ENCODE data around the gene FBRSL1.
A peak's percentile ranks its signal among the peaks of the same experiment; 100 is the strongest.

The FBRSL1 gene

GRCh38 chr12:132484891-132485441 is 5.0 kb upstream of the FBRSL1 start:
- no peak for DNase-seq

GRCh38 chr12:132485619-132486018 is 4.3 kb upstream of the FBRSL1 start:
- no peak for DNase-seq

- DNase-seq = no peak
Measured at GRCh38 chr12:132486168-132486567, 3.8 kb upstream of the FBRSL1 start.

GRCh38 chr12:132486576-132486975 is 3.4 kb upstream of the FBRSL1 start:
- no peak for DNase-seq

- peak; percentile 80 for DNase-seq
Measured at GRCh38 chr12:132487311-132487741, 2.6 kb upstream of the FBRSL1 start.

- no peak for DNase-seq
Measured at GRCh38 chr12:132488127-132489077, 1.5 kb upstream of the FBRSL1 start.

GRCh38 chr12:132489078-132489601 is 811 bp upstream of the FBRSL1 start:
- no peak for DNase-seq

- DNase-seq = no peak
Measured at GRCh38 chr12:132490422-132491137, 629 bp downstream of the FBRSL1 start.

GRCh38 chr12:132491138-132491663 is 1.2 kb downstream of the FBRSL1 start:
- DNase-seq = no peak

GRCh38 chr12:132491761-132492378 is 1.9 kb downstream of the FBRSL1 start:
- DNase-seq = no peak

- DNase-seq = no peak
Measured at GRCh38 chr12:132492522-132492921, 2.6 kb downstream of the FBRSL1 start.

GRCh38 chr12:132492951-132493350 is 3.0 kb downstream of the FBRSL1 start:
- DNase-seq = no peak

GRCh38 chr12:132493482-132494178 is 3.7 kb downstream of the FBRSL1 start:
- DNase-seq = no peak

- DNase-seq = no peak
Measured at GRCh38 chr12:132494294-132495164, 4.6 kb downstream of the FBRSL1 start.

GRCh38 chr12:132495165-132495544 is 5.2 kb downstream of the FBRSL1 start:
- DNase-seq = no peak

- DNase-seq = no peak
Measured at GRCh38 chr12:132495629-132496357, 5.8 kb downstream of the FBRSL1 start.

- no peak for DNase-seq
Measured at GRCh38 chr12:132496358-132496669, 6.4 kb downstream of the FBRSL1 start.

- no peak for DNase-seq
Measured at GRCh38 chr12:132496710-132497109, 6.8 kb downstream of the FBRSL1 start.

- no peak for DNase-seq
Measured at GRCh38 chr12:132497514-132498405, 7.8 kb downstream of the FBRSL1 start.

All from NCI-H2171 treated with DMSO at 0.1 percent for 48 hours (cell line).